IPS-11a (cell line): ENCODE data around the gene FCER1G.

Experiments used
- H3K4me3 ChIP-seq: one replicate; pipeline ENCODE4 v1.5.1; 2013; ENCODE audit warnings: low read depth, low read length, control low read depth

Gene FCER1G

GRCh38 chr1:161261261-161262235, 46.5 kb downstream of the FCER1G start:
- H3K4me3 ChIP-seq = no peak overlapping the region

GRCh38 chr1:161265305-161265704, 50.2 kb downstream of the FCER1G start:
- H3K4me3 ChIP-seq = no peak overlapping the region

DNA sequence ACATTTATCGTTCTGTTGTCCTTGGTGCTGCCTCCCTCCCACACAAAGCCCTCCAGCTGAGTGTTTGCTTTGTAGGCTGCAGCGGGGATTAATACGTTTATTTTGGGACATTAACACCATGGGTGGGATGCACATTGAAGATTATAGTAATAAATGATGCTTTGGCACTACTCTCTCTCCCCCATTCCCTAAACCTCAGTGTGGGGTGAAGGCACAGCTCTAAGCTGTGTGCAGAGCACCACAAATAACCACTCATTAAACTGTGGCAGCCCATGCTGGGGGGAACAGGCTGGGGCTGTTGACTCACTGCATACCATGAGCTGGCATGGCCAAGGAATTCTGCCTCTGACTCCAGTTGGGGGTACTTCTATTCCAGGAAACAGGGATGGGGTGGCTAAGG, 51.1 kb downstream of the FCER1G start:
- no peak overlapping the region for H3K4me3 ChIP-seq

DNA sequence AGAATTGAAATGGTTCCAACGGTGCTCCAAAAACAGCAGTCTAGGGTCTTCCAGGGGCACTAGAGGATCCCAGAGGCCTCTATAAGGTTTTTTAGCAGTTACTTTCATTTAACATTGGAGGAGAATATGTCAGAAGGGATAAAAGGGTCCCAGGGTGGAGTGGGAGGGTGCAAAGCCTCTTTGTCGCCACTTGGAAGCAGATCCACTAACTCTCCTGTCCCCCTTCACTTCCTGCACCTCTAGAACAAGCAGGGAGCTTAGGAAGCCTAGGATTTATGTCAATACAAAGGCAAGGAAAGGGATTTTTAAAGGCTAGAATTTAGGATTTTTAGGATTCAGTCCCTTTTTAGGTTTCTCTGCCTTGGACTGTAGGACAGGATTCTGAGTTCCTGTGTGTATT, 51.7 kb downstream of the FCER1G start:
- H3K4me3 ChIP-seq = no peak overlapping the region

DNA sequence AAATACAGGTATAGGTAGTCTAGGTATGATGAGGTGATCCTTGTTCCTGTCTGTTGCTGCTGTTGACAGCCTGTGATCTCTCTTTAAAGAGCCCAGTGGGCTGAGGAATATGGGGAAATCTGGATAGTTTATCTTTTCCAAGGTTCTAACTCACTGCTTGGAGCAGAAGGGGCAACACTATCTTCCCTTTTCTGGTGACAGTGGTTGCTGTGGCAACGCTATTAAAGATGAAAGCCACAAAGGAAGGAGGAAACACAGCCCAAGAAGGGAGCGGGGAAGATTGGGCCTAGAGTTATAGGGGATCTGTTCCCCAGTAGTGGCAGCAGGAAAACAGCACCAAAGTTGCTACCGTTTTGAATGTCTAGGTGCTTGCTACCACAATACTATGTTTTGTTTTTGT, 52.2 kb downstream of the FCER1G start:
- H3K4me3 ChIP-seq = no peak overlapping the region
